ENCODE data around the gene HDLBP.

HDLBP gene

DNA sequence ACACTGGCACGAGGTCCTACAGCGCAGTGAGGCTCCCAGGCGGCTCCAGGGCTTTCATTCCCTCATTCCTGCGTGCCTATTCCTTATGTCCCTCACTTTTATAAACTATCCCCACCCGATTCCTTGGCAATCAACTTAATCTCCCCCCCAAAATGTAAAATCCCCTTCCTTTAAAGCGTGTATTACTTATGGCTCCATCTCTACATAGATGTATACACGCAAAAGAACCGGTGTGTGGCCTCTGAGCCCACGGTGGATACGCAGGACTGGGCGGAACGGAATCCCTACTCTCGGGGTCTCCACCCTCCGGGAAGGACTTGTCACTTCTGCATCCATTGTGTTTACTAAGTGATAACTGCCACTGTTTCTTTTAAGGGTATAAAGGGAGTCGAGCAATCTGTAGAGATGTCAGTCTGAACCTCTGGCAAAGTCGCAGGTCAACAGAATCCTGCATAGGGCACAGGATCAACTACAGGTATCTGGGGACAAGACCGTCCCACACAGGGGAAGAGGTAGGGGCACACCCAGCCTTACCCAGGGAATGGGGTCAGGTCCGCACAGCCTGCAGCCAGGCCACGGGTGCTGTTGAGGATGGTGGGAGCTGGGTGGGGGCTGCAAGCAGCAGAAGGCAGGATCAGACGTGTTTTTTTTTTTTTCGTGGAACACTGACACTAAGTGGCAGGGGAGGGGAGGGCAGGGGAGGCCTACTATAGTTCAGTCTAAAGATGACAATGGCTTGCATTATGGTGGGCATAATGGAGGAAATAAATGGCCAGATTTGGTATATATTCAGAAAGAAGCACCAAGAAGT is 42.1 kb downstream of the HDLBP start:
- DNase-seq = no peak

DNA sequence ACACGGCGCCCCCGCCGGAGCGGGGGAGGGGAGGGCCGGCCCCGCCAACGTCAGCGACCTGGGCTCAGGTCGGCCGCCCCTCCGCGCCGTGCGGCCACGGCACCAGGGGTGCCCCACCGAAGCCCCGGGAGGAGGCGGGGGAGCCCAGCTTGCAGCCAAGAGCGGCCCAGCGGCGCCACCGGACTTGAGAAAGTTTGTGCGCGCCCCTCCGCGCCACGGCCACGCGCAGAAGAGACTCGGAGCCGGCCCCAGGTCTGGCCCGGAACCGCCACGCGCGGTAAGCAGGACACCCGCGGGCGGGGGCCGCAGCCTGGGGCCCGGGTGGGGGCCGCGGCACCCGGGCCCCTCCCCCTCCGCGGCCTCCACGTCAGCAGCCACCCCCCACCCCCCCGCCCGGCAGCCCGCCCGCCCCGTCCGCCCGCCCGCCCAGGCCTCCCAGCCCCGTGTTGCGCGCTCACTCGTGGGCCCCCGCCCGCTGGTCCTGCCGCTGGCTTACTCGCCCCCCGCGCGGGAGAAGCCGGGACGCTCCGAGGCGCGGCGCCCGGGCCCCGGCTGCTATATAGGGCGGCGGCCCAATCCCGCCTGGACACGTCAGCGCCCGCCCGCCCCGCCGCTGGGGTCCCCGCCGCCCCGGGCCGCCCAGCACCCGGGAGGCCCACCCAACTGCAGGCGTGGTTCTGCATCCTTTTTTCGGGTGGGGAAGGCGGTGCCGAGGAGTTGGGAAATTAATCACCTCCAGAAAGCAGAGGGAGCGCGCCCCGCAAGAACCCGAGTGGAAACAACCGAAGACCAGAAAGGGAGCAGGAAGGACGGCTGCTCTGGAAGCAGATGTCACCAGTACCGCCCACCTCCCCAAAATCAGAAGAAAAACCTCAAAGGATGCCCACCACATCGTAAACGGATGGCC is 42.9 kb downstream of the HDLBP start:
- DNase-seq = peak; percentile 30

DNA sequence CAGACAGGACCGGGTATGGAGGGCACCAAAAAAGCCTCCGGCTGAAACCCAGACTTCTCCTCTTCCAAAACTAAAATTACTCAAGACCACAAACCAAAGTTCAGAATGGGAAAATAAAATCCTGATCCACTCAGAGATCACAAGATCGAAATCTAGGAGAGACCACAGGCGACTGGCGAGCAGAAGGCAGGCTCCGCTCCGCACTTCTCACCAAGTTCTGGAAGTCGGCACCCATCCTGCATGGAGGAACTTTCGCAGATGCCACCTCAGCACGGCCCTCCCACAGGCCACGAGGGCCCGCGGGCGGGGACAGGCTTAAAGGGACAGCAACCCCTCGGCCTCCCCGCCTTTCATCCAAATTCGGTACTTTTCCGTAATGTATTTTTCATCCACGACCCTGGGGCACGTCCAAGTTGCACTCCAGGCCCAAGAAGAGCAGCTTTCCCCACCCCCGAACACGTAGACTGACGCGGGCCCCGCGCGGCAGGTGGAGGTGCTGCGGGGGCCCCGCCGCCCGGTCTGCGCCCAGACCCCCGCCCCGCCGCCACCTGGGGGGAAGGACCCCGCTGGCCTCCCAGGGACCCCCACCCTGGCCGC is 43.7 kb downstream of the HDLBP start:
- peak; percentile 52 for DNase-seq

DNA sequence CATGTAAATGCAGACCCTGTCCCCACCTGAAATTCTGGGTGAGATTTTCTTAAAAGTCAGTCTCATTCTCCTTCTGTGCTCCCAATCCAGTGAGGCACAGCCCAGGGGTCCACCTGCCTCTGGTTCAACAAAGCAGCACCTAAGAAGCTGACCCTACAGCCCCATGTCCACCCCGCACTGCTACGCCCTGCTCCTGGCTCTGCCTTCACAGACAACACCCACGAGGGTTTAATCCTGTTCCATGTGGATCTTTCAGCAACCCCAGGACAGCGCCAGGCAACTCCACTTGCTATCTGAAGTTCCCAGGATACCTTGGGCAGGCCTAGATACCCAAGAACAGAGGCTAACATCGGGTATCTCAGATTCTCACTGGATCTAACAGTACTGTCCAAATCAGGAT is 44.9 kb downstream of the HDLBP start:
- no peak for DNase-seq

DNA sequence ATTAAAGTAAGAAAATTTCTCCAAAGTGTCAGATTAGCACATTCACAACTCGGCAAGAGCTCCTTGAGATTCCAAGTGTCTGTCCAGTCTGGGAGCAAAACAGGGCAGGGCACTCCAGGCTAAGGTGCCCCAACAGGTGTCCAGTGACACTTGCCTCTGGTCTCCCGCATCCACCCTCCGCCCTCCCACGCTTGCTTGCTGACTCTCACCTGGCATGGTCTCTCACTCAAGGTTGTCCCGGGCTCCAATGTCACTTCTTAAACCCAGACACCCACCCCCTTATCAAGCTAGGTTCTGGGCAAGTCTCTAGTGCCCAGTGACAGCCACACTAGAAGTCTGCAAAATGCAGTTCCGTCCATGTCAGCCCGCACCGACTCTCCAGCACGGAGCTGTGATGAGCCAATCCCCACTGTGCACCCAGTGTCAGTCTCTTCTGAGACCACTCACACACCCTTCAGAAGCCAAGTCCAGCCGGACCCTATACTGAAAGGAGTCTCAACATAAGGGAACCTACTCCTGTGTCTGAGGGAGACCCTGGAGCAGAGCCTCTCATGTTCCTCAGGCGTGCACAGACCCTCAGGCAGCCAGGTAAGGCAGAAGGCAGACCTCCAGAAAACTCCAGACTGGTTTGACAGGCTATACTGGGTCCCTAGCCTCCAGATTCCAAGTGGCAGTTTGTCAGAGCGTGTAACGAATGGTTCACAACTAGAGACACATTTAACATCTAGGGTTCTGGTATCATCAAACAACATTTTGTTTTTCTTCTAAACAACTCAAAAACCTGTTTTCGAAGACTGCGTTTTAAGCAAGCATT is 45.6 kb downstream of the HDLBP start:
- no peak for DNase-seq

DNA sequence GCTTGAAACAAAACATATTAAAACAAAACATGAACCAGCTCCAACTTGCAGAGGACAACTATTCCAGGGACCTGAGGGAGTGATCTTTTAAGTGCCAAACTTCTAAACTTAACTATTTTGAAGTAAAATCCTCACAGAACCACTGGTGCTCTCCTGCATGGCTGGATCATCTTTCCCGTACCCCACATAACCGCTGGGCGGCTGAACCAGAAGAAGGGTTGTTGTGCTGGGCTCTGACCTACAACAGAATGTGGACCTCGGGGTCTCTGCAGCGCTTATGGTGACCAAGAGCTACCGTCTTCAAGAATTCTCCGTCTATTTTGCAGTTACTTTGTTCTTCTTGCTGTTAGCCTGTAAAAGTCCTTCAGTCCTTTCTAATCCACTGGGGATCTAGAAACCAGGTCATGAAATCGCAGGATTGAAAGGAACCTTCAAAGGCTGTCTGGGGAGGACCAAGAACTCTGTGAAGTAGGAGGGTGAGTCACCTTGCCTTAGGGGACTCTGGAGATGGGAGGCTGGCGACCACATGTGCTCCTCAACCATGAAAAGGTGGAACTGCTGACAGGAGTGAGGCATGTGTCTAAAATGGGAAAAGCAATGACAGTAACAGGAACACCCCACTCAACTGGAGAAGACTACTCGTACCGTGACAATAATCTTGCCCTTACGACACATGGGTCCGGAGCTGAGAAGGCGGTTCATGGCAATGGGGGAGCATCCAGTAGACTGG is 46.6 kb downstream of the HDLBP start:
- no peak for DNase-seq

DNA sequence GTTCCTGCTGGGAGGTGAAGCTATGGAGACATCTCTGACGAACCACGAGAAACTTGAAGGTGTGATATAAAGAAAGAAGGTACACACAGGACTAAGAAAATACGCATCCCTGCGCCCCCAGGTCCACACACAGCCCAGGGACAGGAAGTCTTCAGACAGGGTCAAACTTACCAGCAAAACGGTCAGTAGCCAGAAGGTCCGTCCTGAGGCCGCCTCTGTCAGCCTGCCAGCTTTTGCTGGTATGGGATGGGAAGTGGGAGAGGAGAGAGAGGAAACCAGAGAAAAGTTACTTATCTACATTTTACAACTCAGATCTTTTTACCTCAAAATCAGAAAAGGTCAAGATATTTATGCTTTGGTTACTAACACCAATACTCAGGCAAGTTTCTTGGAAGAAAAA is 47.2 kb downstream of the HDLBP start:
- DNase-seq = no peak

DNA sequence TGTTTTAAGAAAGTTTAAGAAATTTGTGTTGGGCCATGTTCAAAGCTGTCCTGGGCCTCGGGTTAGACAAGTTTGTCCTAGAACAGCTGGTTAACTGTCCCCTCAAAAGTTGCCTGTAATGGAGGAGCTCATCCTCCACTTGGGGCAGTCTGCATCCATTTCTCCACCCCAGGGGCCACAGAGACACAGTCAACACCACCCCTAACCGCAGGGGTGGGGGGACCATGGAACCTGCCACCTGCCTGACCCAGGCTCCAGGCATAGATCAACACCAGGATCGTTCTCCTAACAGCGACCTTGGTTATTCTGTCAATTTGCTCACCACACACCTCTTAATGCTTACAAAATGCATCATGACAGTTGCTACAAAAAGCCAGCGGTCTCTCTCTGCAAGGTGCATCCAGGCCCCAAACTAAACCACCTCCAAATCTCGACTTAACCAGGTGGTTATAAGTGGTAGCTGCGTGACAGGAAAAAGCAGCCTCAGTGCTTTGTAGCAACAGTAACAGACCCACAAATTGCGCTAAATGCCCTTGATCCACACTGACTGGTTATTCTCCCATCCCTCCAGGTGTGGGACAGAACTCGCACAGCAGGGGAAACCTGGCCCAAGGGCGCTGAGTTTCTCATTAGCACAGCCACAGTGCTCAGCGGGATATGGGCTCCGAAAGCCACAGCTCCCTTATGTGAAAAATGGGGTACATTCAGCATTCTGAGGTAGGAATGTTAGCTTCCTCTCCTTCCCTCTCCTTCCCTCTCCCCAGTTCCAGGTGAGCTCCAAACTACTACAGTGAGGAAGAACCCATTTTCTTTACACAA is 48.0 kb downstream of the HDLBP start:
- DNase-seq = no peak

DNA sequence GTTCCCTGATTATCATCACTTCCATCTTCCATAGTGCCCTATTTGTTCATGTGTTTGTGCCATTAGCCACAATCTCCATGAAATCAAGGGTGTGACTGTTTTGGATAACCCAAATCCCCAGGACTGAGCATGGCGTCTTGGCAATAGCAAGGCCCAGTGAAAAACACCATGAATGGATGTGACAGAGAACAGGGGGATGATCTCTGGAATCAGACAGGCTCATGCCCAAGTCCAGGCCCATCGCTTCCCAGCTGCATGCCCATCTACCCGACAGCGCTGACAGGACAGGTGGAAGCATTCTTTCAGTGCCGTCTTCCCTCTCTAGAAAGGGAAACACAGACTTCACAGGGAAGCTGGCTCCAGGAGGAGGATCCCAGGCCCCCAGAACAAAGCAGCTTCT is 50.0 kb downstream of the HDLBP start:
- no peak for DNase-seq

DNA sequence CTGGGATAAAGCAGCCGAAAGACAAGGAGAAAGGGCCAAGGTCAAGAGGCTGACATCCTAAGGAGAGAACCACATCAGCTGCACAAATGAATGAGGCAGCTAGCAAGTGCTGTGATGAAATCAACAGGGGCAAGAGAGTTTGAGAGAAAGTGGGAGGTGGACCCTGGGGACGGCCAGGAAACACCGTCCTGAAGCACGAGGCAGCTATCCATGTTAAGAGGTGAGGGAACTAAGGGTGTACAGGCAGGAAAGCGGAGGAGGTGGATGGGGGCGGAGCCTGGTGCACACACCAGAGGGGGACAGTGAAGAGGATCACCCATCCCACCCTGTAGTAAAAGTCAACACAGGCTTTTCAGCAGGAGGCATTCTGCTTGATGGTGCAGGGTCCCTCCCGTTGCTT is 52.4 kb downstream of the HDLBP start:
- no peak for DNase-seq

DNA sequence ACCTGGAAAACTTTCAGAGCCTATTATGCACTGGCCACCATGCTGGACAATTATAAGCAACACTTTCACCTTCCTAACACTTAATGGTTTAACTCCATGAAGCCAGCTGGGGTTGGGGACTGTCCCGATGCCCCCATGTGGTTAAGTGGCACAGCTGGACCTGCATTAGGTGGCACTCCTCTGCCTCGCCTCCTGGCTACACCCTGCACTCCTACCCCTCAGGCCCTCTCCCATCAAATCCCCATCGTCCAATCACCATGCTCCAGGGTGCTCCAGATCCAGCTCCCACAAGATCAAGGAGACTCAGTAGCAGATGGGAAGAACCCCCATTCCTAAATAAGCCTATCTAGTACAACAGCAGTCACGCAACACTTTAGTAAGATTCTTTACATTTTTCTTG is 53.8 kb downstream of the HDLBP start:
- no peak for DNase-seq

DNA sequence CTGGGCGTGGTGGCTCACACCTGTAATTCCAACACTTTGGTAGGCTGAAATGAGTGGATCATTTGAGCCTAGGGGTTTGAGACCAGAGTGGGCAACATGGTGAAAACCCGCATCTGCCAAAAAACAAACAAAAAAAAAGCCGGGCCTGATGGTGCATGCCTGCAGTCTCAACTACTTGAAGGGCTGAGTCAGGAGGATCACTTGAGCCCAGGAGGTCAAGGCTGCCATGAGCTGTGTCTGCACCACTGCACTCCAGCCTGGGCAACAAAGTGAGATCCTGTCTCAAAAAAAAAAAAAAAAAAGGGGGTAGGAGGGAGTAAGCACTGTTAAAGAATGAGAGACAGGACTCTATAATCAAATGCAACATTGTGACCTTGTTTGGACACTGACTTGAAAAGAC is 54.6 kb downstream of the HDLBP start:
- DNase-seq = no peak

DNA sequence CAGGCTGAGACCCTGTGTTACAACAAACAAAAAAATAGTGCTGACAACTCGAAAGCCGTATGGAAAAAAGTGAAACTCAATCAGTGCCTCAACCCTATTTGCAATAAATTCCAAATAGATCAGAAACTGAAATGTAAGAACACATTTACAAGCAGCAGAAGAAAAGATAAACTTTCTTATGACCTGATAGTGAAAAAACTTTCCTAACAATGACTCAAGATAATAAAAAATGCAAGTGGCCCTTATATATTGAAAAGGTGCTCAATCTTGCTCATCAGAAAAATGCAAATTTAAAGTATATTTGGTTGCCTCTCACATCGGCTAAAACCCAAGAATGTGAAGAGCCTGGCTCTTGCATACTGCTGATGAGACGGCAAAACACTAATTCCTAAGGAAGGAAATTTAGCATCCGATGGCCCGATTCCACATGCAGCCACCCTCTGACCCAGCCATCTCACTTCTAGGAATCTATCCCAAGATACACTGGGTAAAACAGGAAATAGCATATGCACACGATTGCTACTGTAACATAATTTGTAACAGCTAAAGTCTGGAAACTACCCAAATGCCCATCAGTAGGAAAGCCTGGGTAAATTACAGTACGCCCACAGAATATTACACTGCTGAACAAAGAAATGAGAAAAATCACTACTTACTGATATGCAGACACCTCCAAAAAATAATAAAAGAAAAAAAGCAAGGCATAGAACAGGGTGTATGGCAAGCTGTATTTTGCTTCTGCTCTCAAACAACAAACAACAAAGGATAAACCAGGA is 56.8 kb downstream of the HDLBP start:
- no peak for DNase-seq

DNA sequence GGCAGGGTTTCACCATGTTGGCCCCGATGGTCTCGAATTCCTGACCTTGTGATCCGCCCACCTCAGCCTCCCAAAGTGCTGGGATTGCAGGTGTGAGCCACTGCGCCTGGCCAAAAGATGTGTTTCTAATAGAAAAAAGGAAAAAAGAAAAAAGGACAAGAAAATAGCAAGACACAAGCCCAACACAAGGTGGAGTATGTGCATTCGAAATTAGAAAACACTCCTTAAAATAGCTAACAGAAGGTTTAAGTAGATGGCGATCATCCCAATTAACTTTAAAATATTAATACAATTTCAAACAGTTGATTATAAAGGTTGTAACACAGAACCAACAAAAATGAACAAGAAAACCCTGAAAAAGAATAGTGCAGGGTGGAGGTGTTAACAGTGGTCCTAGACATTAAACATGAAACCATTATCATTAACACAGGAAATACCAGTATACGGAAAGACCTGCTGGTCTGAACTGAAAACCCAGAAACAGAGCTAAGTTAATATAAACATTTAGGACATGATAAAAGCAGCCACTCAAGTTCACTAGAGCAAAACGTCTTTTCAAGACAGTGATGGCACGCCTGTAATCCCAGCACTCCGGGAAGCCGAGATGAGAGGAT is 57.9 kb downstream of the HDLBP start:
- DNase-seq = no peak

DNA sequence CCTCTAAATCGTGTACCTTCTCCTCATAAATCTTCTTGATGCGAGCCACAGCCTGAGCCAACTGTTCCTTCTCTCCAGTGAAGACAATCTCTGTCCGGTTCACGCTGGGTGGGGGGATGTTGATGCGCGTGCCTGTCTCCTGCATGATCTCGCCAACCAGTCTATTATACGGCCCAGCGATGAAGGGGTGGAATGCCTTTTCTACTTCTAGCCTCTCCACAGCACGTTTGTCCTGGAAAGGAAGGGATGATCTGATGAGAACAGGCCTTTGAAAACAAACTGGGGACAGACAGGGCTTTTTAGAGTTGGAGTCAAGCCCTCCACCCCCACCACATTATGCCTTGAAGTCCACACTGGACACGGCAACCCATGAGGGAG is 59.3 kb downstream of the HDLBP start:
- no peak for DNase-seq

DNA sequence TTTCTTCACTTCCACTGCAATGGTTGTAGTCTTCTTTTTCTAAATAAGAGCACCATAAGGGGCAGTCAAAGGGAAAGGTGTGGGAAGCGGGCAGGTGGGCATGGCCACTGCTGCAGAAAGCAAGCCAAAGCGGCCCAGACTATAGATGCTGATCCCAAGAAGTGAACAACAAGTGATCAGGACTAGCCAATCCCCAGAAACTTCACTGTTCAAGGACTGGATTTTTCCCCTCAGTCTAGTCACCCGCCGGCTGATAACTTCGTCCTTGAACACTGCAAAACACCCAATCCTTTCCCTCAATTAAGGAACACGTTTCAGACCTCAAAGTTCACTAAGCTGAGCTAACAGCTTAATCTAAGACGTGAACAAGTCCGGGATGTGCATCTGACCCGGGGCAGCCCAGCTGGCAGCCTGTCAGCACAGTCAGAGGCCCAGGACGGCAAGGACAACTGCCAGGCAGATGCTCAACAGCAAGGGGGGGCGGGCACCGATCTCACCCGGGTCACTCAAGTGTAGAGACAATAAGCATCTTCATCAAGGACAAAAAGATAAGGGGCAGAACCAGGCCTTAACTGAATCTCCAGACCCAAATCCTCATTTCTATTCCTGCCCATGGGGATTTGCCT is 59.8 kb downstream of the HDLBP start:
- no peak for DNase-seq

DNA sequence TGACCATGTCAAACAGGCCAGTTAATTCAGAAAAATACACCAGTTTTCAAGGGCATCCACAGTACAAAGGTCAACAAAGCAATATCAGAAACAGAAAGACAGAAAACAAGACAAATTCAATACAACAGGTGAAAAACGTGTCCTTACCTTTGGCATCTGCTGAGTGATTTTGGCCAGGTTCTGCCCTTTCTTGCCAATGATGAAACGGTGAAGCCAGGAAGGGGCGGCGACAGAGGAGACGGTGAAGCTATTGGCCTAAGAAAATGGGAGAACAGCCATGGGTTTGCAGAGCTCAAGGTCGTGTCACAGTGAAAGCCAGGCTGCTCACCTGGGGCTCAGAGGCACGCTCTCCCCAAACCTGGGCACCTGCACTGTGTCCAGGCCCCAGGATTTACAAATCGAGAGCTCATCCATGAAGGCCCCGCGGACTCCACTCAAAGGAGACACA is 60.5 kb downstream of the HDLBP start:
- no peak for DNase-seq

DNA sequence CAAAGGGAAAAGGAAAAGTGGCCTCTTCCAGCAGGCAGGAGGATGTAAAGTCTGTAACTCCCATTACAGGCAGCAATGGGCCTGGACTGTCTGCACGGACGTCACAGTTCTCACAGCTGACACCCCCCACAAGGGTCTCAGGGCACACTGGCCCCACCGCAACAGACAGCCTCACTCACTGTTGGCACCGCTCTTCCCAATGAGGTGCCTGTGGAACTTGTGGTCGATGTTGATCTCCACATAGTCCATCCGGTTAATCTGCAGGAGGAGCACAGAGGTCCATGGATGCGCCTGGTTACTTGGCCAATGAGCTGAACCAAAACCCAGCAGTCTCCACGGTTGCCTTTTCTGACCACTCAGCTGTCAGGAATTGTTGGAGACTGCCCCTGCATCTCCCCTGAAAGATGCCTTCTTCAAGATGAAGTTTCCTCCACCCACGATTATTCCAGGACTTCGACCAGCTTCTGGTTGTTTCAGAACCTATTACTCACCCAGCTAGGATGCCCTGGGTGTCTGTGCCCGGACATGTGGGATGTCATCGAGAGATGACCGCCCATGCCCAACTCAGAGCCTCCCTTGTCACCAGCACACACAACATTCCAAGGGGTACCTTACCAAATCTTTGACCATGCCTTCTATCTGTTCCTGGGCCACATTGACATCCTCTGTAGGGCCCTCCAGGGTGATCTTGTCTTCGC is 62.5 kb downstream of the HDLBP start:
- no peak for DNase-seq

DNA sequence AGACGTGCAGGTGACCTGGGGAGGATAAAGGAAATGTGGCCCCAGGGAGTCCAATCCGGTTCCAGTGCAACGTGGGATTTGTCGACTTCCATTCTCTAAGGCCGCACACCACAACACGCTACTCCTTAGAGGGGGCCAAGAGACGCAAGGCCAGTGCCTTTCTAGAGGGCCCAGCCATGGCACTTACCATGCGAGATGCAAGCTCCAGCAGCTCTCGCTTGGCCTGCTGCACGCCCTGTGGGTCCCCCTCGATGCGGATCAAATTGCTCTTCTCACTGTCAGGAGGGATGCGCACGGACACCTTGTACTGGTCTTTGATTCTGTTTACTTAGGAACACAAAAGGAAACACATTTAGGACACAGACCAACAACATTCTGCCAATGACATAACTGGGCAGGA is 65.8 kb downstream of the HDLBP start:
- DNase-seq = no peak

Measured in activated CD4-positive, alpha-beta T cell treated with anti-CD3 and anti-CD28 coated beads, Interleukin-2, amount 50 U/mL, for 1 hour (primary cell).